ENCODE results near the gene OTOP3. TPM values are rescaled to one million over a fixed set of nuclear protein-coding genes. Genes with fewer than 3 reads are reported as not detected.

OTOP3 gene
- total RNA-seq, 3 donors from 2014 or later (not counting 1 experiment from before 2014, with no cell fraction given): not detected

DNA sequence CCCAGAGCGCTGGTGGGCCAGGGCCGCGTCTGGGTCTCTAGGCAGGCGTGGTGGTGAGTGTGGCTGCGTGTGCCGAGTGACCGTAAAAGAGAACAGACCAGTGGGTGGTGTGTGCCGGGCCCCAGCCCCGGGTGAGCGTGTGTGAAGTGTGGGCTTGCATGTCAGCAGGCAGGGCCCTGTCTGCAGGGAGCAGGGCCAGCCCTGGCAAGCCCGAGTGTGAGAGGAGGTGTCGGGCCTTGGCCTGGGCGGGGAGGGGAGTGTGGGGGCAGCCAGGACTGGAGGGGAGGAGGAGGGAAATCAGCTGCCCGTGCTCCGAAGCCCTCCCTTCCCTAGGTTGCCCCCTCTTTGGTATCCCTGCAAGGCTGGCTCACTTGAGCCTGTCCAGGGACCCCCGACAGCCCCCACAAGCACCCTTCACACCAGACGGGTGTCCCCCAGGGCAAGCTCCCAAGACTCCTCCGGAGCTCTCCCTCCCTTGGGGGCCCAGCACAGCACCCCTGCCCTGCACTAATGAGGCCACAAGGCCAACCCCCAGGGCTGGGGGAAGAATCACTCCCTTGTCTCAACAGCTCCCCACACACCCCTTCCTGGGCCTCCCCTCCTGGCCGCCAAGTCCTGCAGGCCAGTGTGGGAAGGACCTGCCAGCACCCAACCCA lies 14.5 kb upstream of the OTOP3 start:
- H3K27me3 ChIP-seq (ENCODE audit: control insufficient read depth, insufficient read depth, low read length): peaks cover 30% of the 10 kb centered on the region
- H3K4me1 ChIP-seq (ENCODE audit: control insufficient read depth, insufficient read depth, low read length): peaks cover 32% of the 10 kb centered on the region

DNA sequence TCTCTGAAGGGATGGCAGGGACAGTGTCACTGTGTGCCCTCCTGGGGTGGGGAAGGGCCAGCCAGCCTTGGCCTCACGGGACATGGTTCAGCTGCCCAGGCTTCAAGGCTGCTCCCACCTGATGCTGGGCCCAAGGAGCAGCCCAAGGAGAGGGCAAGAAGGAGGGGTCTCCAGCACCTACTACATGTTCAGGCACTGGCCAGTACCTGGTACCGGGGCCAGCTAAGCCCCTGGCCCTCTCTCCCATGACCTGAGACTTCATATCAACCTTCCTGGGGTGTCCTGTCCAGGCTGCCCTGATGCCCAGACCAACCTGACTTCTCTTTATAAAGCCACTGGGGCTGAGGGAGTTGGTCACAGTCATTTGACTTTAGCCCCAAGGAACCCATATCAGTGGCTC lies 13.9 kb upstream of the OTOP3 start:
- Mint-ChIP-seq H3K27ac (no peak overlapping the region), H3K4me1 (peaks cover 0 to 19% of the 10 kb centered on the region in 2 donors), H3K4me3 (no peak overlapping the region), H3K9me3 (no peaks in the 10 kb centered on the region), H3K36me3 (no peaks in the 10 kb centered on the region), H3K27me3 (ENCODE audit: low read depth in 2 of 2) (peaks cover 16 to 32% of the 10 kb centered on the region in 2 donors)
- ATAC-seq (no peak), DNase-seq (no peak)
- peaks cover 32% of the 10 kb centered on the region for H3K4me1 ChIP-seq (ENCODE audit: control insufficient read depth, insufficient read depth, low read length)
- TF ChIP-seq, protein P1, sequence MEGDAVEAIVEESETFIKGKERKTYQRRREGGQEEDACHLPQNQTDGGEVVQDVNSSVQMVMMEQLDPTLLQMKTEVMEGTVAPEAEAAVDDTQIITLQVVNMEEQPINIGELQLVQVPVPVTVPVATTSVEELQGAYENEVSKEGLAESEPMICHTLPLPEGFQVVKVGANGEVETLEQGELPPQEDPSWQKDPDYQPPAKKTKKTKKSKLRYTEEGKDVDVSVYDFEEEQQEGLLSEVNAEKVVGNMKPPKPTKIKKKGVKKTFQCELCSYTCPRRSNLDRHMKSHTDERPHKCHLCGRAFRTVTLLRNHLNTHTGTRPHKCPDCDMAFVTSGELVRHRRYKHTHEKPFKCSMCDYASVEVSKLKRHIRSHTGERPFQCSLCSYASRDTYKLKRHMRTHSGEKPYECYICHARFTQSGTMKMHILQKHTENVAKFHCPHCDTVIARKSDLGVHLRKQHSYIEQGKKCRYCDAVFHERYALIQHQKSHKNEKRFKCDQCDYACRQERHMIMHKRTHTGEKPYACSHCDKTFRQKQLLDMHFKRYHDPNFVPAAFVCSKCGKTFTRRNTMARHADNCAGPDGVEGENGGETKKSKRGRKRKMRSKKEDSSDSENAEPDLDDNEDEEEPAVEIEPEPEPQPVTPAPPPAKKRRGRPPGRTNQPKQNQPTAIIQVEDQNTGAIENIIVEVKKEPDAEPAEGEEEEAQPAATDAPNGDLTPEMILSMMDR (IDR thresholded peaks at IDR 0.05): no peak
- no peaks in the 10 kb centered on the region for H3K36me3 ChIP-seq (ENCODE audit: control insufficient read depth, insufficient read depth, low read length)
- H3K27ac ChIP-seq (ENCODE audit: low read length): no peak overlapping the region
- intact Hi-C loops (cut with micrococcal nuclease): loop anchor here (5.0 kb wide), 1 partner anchor 36 kb away; no protein-coding TSS in a partner anchor
- no peak overlapping the region for H3K4me3 ChIP-seq (ENCODE audit: low read length)
- 100% methylated on average over 2 of the region's 2 CpGs for WGBS (ENCODE audit: insufficient coverage)
- H3K27me3 ChIP-seq (ENCODE audit: control insufficient read depth, insufficient read depth, low read length): peaks cover 33% of the 10 kb centered on the region
- no peaks in the 10 kb centered on the region for H3K9me3 ChIP-seq (ENCODE audit: control insufficient read depth, insufficient read depth, low read length)

More for the DNA sequence above, 14.5 kb upstream of the OTOP3 start:
- Mint-ChIP-seq H3K27ac (no peak overlapping the region), H3K4me1 (peaks cover 0 to 19% of the 10 kb centered on the region in 2 donors), H3K4me3 (peak overlapping the region; percentile 37), H3K27me3 (ENCODE audit: low read depth in 2 of 2) (peaks cover 11 to 30% of the 10 kb centered on the region in 2 donors), H3K36me3 (no peaks in the 10 kb centered on the region), H3K9me3 (no peaks in the 10 kb centered on the region)
- Histone ChIP-seq H3K36me3 (ENCODE audit: control insufficient read depth, insufficient read depth, low read length) (no peaks in the 10 kb centered on the region), H3K27ac (ENCODE audit: low read length) (no peak overlapping the region), H3K9me3 (ENCODE audit: control insufficient read depth, insufficient read depth, low read length) (no peaks in the 10 kb centered on the region), H3K4me3 (ENCODE audit: low read length) (no peak overlapping the region)
- ATAC-seq (no peak), DNase-seq (no peak)
- intact Hi-C loops (cut with micrococcal nuclease): loop anchor here (5.0 kb wide), 1 partner anchor 36 kb away; no protein-coding TSS in a partner anchor
- TF ChIP-seq, protein P1 (IDR thresholded peaks at IDR 0.05): no peak
- WGBS (ENCODE audit: insufficient coverage): 83% methylated on average over 19 of the region's 19 CpGs

DNA sequence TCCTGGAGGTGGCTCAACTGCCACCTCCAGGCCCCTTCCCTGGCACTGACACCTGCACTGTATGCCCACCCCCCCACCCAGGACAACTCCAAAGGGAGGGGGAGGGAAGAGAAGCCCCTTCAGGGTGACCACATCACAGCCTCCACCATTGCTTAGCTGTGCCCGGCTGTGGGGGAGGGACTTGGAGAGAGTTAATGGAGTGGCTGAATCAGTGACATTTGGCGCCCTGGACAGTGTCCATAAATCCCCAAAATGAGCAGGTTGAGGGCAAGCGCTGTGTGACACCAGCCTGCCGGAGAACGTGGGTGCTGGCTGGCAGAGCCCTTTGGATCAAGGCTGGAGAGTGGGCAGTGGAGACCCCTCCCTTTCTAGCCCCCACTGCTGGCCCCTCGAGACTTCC lies 13.5 kb upstream of the OTOP3 start:
- H3K27me3 ChIP-seq (ENCODE audit: control insufficient read depth, insufficient read depth, low read length): peaks cover 33% of the 10 kb centered on the region
- ATAC-seq: no peak
- H3K9me3 ChIP-seq (ENCODE audit: control insufficient read depth, insufficient read depth, low read length): no peaks in the 10 kb centered on the region
- TF ChIP-seq, protein P1 (IDR thresholded peaks at IDR 0.05): no peak
- Mint-ChIP-seq H3K27me3 (ENCODE audit: low read depth in 2 of 2) (peaks cover 16 to 32% of the 10 kb centered on the region in 2 donors), H3K4me3 (no peak overlapping the region), H3K27ac (no peak overlapping the region), H3K9me3 (no peaks in the 10 kb centered on the region), H3K4me1 (peaks cover 0 to 19% of the 10 kb centered on the region in 2 donors), H3K36me3 (no peaks in the 10 kb centered on the region)
- WGBS (ENCODE audit: insufficient coverage): 68% methylated on average over 6 of the region's 6 CpGs
- DNase-seq: no peak
- no peak overlapping the region for H3K27ac ChIP-seq (ENCODE audit: low read length)
- no peaks in the 10 kb centered on the region for H3K36me3 ChIP-seq (ENCODE audit: control insufficient read depth, insufficient read depth, low read length)
- H3K4me3 ChIP-seq (ENCODE audit: low read length): no peak overlapping the region
- intact Hi-C loops (cut with micrococcal nuclease): loop anchor here (5.0 kb wide), 1 partner anchor 35 kb away; no protein-coding TSS in a partner anchor
- peaks cover 30% of the 10 kb centered on the region for H3K4me1 ChIP-seq (ENCODE audit: control insufficient read depth, insufficient read depth, low read length)
